ENCODE data around the gene ZNHIT1. TPM values are rescaled to one million over a fixed set of nuclear protein-coding genes. Genes with fewer than 3 reads are reported as not detected.

Gene ZNHIT1
- total and polyA plus RNA-seq, 2 donors (not counting 3 experiments of a cell fraction or from before 2014, with no cell fraction given): 74.1 to 89.9 TPM

DNA sequence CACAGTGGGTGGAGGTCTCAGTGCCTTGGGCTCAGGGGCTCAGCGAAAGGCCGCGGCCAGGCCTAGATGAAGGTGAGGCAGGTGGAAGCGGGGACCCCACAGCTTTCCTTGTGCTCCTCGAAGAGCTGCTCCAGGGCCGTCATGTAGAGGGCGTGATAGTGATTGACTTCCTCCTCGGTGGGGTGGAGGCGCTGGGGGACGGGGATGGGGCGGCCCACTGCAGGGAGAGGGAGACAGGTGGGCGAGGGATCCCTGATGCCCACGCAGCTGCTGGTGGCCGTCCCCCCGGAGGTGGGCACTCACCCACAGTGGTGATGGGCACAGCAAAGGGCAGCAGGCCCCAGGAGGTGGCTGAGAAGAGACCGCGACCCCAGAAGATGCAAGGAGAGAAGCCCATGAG, 22.1 kb upstream of the ZNHIT1 start:
- no peaks in the 10 kb centered on the region for H3K36me3 ChIP-seq (ENCODE audit: control insufficient read depth in 2 of 2, extremely low read depth in 1 of 2, insufficient read depth in 2 of 2, low read length in 2 of 2)
- no TSS peak for BruUV-seq (replicated peaks)
- FAIRE-seq: no peak
- no peak overlapping the region for H3K4me2 ChIP-seq (ENCODE audit: insufficient read depth, low read length)
- H3K9ac ChIP-seq (replicated peaks; ENCODE audit: extremely low read depth, insufficient read depth, low read length): no peak overlapping the region
- no peaks in the 10 kb centered on the region for H3K79me2 ChIP-seq (ENCODE audit: control insufficient read depth, insufficient read depth, low read length)
- H3K9me3 ChIP-seq (replicated peaks; ENCODE audit: control insufficient read depth, insufficient read depth, low read length): no peaks in the 10 kb centered on the region
- no peak overlapping the region for H3K4me3 ChIP-seq (replicated peaks in 1 of 3; ENCODE audit: insufficient read depth in 1 of 3, low read depth in 1 of 3, low read length in 3 of 3)
- no peaks in the 10 kb centered on the region for H3K4me1 ChIP-seq (ENCODE audit: control insufficient read depth, extremely low read depth, insufficient read depth, low read length)
- no peaks in the 10 kb centered on the region for H4K20me1 ChIP-seq (replicated peaks; ENCODE audit: control insufficient read depth, extremely low read depth, insufficient read depth, low read length)
- ChIA-PET POLR2A (no interaction called here), CTCF (interaction anchor here (0.7 to 7.6 kb wide), 3 partner anchors 21 to 87 kb away, joined by 4 to 266 read pairs (median 4); partner anchors contain the start of genes PLOD3 and ZNHIT1)
- no peak overlapping the region for H3K27ac ChIP-seq (ENCODE audit: insufficient read depth, low read depth, low read length)
- DNase-seq (ENCODE audit: low read depth, low spot score): no peak
- dilution Hi-C loops (cut with MboI; ENCODE audit: extremely low pct_ligation_motif_present, low sequenced_read_pairs) (no loop called here), intact Hi-C loops (cut with micrococcal nuclease) (no loop called here)
- TF ChIP-seq POLR2A (IDR thresholded peaks at IDR 0.05; ENCODE audit: low read depth, low read length): no peak
- no peak for TF ChIP-seq JUN (IDR thresholded peaks at IDR 0.05; ENCODE audit: borderline replicate concordance, insufficient read depth, insufficient read length, low read depth)
- TF ChIP-seq EZH2 (IDR thresholded peaks at IDR 0.05; ENCODE audit: borderline replicate concordance, low read depth, low read length, severe bottlenecking): no peak
- TF ChIP-seq POLR2AphosphoS5 (IDR thresholded peaks at IDR 0.05; ENCODE audit: insufficient read depth, low read depth, low read length): no peak
- TF ChIP-seq, protein P1, sequence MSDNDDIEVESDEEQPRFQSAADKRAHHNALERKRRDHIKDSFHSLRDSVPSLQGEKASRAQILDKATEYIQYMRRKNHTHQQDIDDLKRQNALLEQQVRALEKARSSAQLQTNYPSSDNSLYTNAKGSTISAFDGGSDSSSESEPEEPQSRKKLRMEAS (IDR thresholded peaks at IDR 0.05; ENCODE audit: insufficient read depth, insufficient read length): no peak
- TF ChIP-seq MYC (IDR thresholded peaks at IDR 0.05; ENCODE audit: low read depth, low read length): no peak
- peaks cover 6 to 7% of the 10 kb centered on the region in 2 experiments for H3K27me3 ChIP-seq (ENCODE audit: control insufficient read depth in 2 of 2, insufficient read depth in 2 of 2, low read length in 2 of 2)
- no peak overlapping the region for H2AFZ ChIP-seq (ENCODE audit: low read depth, low read length)
- H3K9me1 ChIP-seq (replicated peaks; ENCODE audit: control insufficient read depth, extremely low read depth, insufficient read depth, low read length): no peaks in the 10 kb centered on the region

DNA sequence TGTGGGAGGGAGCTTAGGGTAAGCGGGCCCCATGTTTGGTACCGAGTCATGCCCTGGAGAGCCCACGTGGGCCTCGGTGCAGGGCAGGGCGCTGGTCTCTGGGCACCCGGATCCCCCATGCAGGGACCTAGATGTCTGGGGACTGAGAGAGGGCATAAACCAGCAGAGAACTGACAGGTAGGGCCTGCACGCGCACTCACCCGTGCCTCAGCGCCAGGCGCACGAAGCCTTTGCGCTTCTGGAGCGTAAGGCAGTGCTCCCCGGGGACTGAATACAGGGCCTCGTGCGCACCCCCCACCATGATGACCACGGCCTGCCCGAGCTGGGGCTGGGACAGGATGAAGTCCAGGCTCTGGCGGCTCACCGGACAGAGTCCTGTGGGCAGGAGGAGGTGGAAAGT, 20.0 kb upstream of the ZNHIT1 start:
- Histone ChIP-seq H3K9me3 (replicated peaks; ENCODE audit: control insufficient read depth, insufficient read depth, low read length) (no peaks in the 10 kb centered on the region), H3K4me2 (ENCODE audit: insufficient read depth, low read length) (no peak overlapping the region), H3K9ac (replicated peaks; ENCODE audit: extremely low read depth, insufficient read depth, low read length) (no peak overlapping the region), H2AFZ (ENCODE audit: low read depth, low read length) (no peak overlapping the region), H3K9me1 (replicated peaks; ENCODE audit: control insufficient read depth, extremely low read depth, insufficient read depth, low read length) (no peaks in the 10 kb centered on the region), H3K4me3 (replicated peaks in 1 of 3; ENCODE audit: insufficient read depth in 1 of 3, low read depth in 1 of 3, low read length in 3 of 3) (no peak overlapping the region), H3K27ac (ENCODE audit: insufficient read depth, low read depth, low read length) (no peak overlapping the region), H3K27me3 (ENCODE audit: control insufficient read depth in 2 of 2, insufficient read depth in 2 of 2, low read length in 2 of 2) (peaks cover 23 to 27% of the 10 kb centered on the region in 2 experiments), H3K79me2 (ENCODE audit: control insufficient read depth, insufficient read depth, low read length) (no peaks in the 10 kb centered on the region), H3K4me1 (ENCODE audit: control insufficient read depth, extremely low read depth, insufficient read depth, low read length) (peaks cover 5% of the 10 kb centered on the region), H4K20me1 (replicated peaks; ENCODE audit: control insufficient read depth, extremely low read depth, insufficient read depth, low read length) (no peaks in the 10 kb centered on the region), H3K36me3 (ENCODE audit: control insufficient read depth in 2 of 2, extremely low read depth in 1 of 2, insufficient read depth in 2 of 2, low read length in 2 of 2) (no peaks in the 10 kb centered on the region)
- FAIRE-seq (no peak), DNase-seq (ENCODE audit: low read depth, low spot score) (no peak)
- POLR2A ChIA-PET: no interaction called here
- TF ChIP-seq POLR2A (IDR thresholded peaks at IDR 0.05; ENCODE audit: low read depth, low read length) (no peak), MYC (IDR thresholded peaks at IDR 0.05; ENCODE audit: low read depth, low read length) (no peak), EZH2 (IDR thresholded peaks at IDR 0.05; ENCODE audit: borderline replicate concordance, low read depth, low read length, severe bottlenecking) (no peak), GATA2 (IDR thresholded peaks at IDR 0.05; ENCODE audit: insufficient read depth, insufficient read length, low read depth, low read length) (no peak), POLR2AphosphoS5 (IDR thresholded peaks at IDR 0.05; ENCODE audit: insufficient read depth, low read depth, low read length) (no peak), JUN (IDR thresholded peaks at IDR 0.05; ENCODE audit: borderline replicate concordance, insufficient read depth, insufficient read length, low read depth) (no peak), FOS (IDR thresholded peaks at IDR 0.05; ENCODE audit: borderline replicate concordance, insufficient read depth, low read length) (no peak)
- TF ChIP-seq, protein P2, sequence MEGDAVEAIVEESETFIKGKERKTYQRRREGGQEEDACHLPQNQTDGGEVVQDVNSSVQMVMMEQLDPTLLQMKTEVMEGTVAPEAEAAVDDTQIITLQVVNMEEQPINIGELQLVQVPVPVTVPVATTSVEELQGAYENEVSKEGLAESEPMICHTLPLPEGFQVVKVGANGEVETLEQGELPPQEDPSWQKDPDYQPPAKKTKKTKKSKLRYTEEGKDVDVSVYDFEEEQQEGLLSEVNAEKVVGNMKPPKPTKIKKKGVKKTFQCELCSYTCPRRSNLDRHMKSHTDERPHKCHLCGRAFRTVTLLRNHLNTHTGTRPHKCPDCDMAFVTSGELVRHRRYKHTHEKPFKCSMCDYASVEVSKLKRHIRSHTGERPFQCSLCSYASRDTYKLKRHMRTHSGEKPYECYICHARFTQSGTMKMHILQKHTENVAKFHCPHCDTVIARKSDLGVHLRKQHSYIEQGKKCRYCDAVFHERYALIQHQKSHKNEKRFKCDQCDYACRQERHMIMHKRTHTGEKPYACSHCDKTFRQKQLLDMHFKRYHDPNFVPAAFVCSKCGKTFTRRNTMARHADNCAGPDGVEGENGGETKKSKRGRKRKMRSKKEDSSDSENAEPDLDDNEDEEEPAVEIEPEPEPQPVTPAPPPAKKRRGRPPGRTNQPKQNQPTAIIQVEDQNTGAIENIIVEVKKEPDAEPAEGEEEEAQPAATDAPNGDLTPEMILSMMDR (IDR thresholded peaks at IDR 0.05; ENCODE audit: extremely low read depth in 1 of 2, insufficient read depth in 1 of 2, low read depth in 1 of 2, low read length in 2 of 2): no peak
- TF ChIP-seq, protein P1 (IDR thresholded peaks at IDR 0.05; ENCODE audit: insufficient read depth, insufficient read length): no peak
- BruUV-seq (replicated peaks): no TSS peak
- intact Hi-C loops (cut with micrococcal nuclease): no loop called here
- dilution Hi-C loops (cut with MboI; ENCODE audit: extremely low pct_ligation_motif_present, low sequenced_read_pairs): no loop called here
- CTCF ChIA-PET: no interaction called here
